Measurements from ENCODE around the gene ABHD6. TPM values are rescaled to one million over a fixed set of nuclear protein-coding genes. Genes with fewer than 3 reads are reported as not detected.
"Not testable (repeated sequence)": the region's sequence is repeated elsewhere in the genome, so short reads cannot be mapped to it uniquely, and the experiment has no call there.

The ABHD6 gene
- total and polyA plus RNA-seq, 9 donors: 3.2 to 7.1 (median 4.5) TPM

- peak overlapping the region; percentile 80 for H3K4me3 ChIP-seq (ENCODE audit: low read length)
- DNase-seq: no peak
- H3K4me1 ChIP-seq (ENCODE audit: control insufficient read depth, insufficient read depth, low read length): peaks cover 15% of the 10 kb centered on the region
- no peak overlapping the region for H3K27ac ChIP-seq (ENCODE audit: low read length)
- no peaks in the 10 kb centered on the region for H3K9me3 ChIP-seq (replicated peaks; ENCODE audit: control insufficient read depth, low read depth, low read length)
- H3K27me3 ChIP-seq (ENCODE audit: control insufficient read depth, insufficient read depth, low read length): peaks cover 16% of the 10 kb centered on the region
- no peaks in the 10 kb centered on the region for H3K36me3 ChIP-seq (ENCODE audit: control insufficient read depth, insufficient read depth, low read length)
- 71% methylated on average over 1 of the region's 7 CpGs for WGBS (ENCODE audit: insufficient coverage)
Measured at GRCh38 chr3:58238830-58239229, 1.2 kb downstream of the ABHD6 start.

DNA sequence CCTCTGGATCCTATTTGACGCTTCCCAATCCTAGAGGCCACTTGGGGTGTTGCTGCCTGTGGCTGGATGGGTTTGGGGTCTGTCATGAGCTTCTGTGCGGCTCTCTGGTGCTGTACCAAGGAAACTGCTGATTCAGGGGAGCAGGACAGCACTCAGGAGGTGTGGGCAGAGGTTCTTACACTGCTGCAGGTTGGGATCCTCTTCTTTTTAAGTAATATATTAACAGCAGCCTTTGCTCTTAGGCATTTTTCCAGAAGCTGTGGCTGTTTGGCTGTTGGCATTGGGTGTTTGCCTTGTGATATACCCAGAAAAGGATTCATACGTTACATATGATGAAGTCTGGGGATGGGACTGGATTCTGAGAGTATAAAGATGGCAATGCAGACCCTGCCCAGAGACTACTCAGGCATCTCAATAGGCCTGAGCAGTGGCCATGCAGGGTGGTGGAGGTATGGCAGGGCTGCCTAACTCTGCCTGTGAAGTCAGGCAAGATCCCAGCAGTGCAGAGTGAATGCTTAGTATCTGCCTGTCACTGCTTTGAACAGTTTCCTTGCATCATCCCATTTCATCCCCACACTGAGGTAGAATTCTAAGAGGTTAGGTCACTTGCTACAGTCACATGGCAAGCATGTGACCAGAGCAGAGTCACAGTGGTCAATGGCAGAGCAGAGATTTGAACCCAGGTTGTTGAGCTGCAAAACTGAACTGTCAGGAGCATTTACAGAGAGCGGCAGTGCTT lies 3.9 kb downstream of the ABHD6 start:
- H3K27me3 ChIP-seq (ENCODE audit: control insufficient read depth, insufficient read depth, low read length): peaks cover 7% of the 10 kb centered on the region
- no peak for DNase-seq
- H3K4me1 ChIP-seq (ENCODE audit: control insufficient read depth, insufficient read depth, low read length): peaks cover 12% of the 10 kb centered on the region
- H3K36me3 ChIP-seq (ENCODE audit: control insufficient read depth, insufficient read depth, low read length): no peaks in the 10 kb centered on the region
- no peak overlapping the region for H3K27ac ChIP-seq (ENCODE audit: low read length)
- H3K4me3 ChIP-seq (ENCODE audit: low read length): no peak overlapping the region
- H3K9me3 ChIP-seq (replicated peaks; ENCODE audit: control insufficient read depth, low read depth, low read length): no peaks in the 10 kb centered on the region
- 92% methylated on average over 1 of the region's 4 CpGs for WGBS (ENCODE audit: insufficient coverage)

DNA sequence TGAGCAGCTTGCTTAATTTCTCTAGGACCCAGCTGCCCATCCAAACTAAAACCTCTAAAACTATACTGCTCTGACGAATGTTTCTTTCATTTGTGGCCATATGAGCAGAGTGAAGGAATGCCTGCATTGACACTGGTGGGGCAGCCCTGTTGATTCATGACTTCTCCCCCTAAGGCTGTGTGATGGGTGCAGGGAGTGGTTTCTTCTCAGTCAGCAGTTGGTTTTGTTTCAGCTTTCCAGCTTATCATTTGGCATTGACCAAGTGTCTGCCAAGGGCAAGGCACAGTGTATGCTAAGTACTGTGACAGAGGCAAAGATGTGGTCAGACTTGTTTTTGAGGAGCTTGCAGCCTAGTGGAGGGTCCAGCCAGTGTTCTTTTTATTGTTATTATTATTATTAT lies 4.7 kb downstream of the ABHD6 start:
- no peak overlapping the region for H3K27ac ChIP-seq (ENCODE audit: low read length)
- H3K4me1 ChIP-seq (ENCODE audit: control insufficient read depth, insufficient read depth, low read length): peaks cover 6% of the 10 kb centered on the region
- no peaks in the 10 kb centered on the region for H3K9me3 ChIP-seq (replicated peaks; ENCODE audit: control insufficient read depth, low read depth, low read length)
- H3K36me3 ChIP-seq (ENCODE audit: control insufficient read depth, insufficient read depth, low read length): no peaks in the 10 kb centered on the region
- peaks cover 4% of the 10 kb centered on the region for H3K27me3 ChIP-seq (ENCODE audit: control insufficient read depth, insufficient read depth, low read length)
- no CpG with 5 or more reads among the region's 1 CpG for WGBS (ENCODE audit: insufficient coverage)
- no peak overlapping the region for H3K4me3 ChIP-seq (ENCODE audit: low read length)
- DNase-seq: no peak

DNA sequence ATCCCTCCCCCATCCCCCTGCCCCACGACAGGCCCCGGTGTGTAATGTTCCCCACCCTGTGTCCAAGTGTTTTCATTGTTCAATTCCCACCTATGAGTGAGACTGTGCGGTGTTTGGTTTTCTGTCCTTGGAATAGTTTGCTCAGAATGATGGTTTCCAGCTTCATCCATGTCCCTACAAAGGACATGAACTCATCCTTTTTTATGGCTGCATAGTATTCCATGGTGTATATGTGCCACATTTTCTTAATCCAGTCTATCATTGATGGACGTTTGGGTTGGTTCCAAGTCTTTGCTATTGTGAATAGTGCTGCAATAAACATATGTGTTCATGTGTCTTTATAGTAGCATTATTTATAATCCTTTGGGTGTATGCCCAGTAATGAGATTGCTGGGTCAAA lies 5.3 kb downstream of the ABHD6 start:
- not testable (repeated sequence) for H3K4me1 ChIP-seq (ENCODE audit: control insufficient read depth, insufficient read depth, low read length); H3K4me3 ChIP-seq (ENCODE audit: low read length); H3K9me3 ChIP-seq (replicated peaks; ENCODE audit: control insufficient read depth, low read depth, low read length); H3K27ac ChIP-seq (ENCODE audit: low read length); DNase-seq; H3K27me3 ChIP-seq (ENCODE audit: control insufficient read depth, insufficient read depth, low read length); H3K36me3 ChIP-seq (ENCODE audit: control insufficient read depth, insufficient read depth, low read length)
- WGBS (ENCODE audit: insufficient coverage): no CpG with 5 or more reads among the region's 4 CpGs

DNA sequence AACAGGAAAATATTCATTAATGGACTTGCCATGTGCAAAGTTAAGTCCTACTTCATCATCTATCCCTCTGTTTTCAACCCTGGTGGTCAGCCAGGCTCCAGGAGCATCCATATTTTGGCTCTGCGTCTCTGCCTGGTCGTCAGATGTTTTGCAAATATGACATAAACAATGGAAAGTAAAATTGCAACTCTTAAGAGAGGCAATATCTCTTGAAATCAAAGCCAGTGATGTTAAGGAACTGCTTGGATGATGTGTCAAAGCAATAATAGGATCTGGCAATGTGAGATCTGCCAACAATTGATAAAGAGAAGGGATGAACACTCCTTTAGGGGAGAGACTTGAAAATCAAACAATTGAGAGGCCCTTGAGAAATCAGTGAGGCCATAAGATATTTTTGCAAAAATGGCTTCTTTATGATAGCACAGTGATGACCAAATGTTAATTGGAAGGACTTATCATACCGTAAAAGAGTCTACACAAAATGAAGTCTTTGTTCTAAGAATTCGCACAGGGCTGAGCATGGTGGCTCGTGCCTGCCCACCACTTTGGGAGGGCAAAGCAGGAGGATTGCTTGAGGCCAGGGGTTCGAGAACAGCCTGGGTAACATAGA lies 6.5 kb downstream of the ABHD6 start:
- Histone ChIP-seq H3K27ac (ENCODE audit: low read length) (no peak overlapping the region), H3K27me3 (ENCODE audit: control insufficient read depth, insufficient read depth, low read length) (no peaks in the 10 kb centered on the region)
- WGBS (ENCODE audit: insufficient coverage): 88% methylated on average over 4 of the region's 6 CpGs

GRCh38 chr3:58246148-58247047 lies 8.8 kb downstream of the ABHD6 start:
- H3K27me3 ChIP-seq (ENCODE audit: control insufficient read depth, insufficient read depth, low read length): no peaks in the 10 kb centered on the region
- no peaks in the 10 kb centered on the region for H3K9me3 ChIP-seq (replicated peaks; ENCODE audit: control insufficient read depth, low read depth, low read length)
- no peak for DNase-seq
- no peaks in the 10 kb centered on the region for H3K4me1 ChIP-seq (ENCODE audit: control insufficient read depth, insufficient read depth, low read length)
- no peaks in the 10 kb centered on the region for H3K36me3 ChIP-seq (ENCODE audit: control insufficient read depth, insufficient read depth, low read length)
- WGBS (ENCODE audit: insufficient coverage): 14% methylated on average over 1 of the region's 8 CpGs
- no peak overlapping the region for H3K4me3 ChIP-seq (ENCODE audit: low read length)
- H3K27ac ChIP-seq (ENCODE audit: low read length): no peak overlapping the region

More for the DNA sequence above, 6.5 kb downstream of the ABHD6 start:
- DNase-seq: no peak
- Histone ChIP-seq H3K36me3 (ENCODE audit: control insufficient read depth, insufficient read depth, low read length) (no peaks in the 10 kb centered on the region), H3K4me3 (ENCODE audit: low read length) (no peak overlapping the region), H3K4me1 (ENCODE audit: control insufficient read depth, insufficient read depth, low read length) (no peaks in the 10 kb centered on the region), H3K9me3 (replicated peaks; ENCODE audit: control insufficient read depth, low read depth, low read length) (no peaks in the 10 kb centered on the region)

- Histone ChIP-seq H3K4me3 (ENCODE audit: low read length) (no peak overlapping the region), H3K27me3 (ENCODE audit: control insufficient read depth, insufficient read depth, low read length) (no peaks in the 10 kb centered on the region), H3K4me1 (ENCODE audit: control insufficient read depth, insufficient read depth, low read length) (no peaks in the 10 kb centered on the region), H3K9me3 (replicated peaks; ENCODE audit: control insufficient read depth, low read depth, low read length) (no peaks in the 10 kb centered on the region), H3K36me3 (ENCODE audit: control insufficient read depth, insufficient read depth, low read length) (no peaks in the 10 kb centered on the region), H3K27ac (ENCODE audit: low read length) (no peak overlapping the region)
- DNase-seq: no peak
- WGBS (ENCODE audit: insufficient coverage): 53% methylated on average over 4 of the region's 7 CpGs
Measured at GRCh38 chr3:58249358-58250092, 11.9 kb downstream of the ABHD6 start.

- Histone ChIP-seq H3K36me3 (ENCODE audit: control insufficient read depth, insufficient read depth, low read length) (no peaks in the 10 kb centered on the region), H3K27ac (ENCODE audit: low read length) (no peak overlapping the region), H3K27me3 (ENCODE audit: control insufficient read depth, insufficient read depth, low read length) (no peaks in the 10 kb centered on the region), H3K4me3 (ENCODE audit: low read length) (no peak overlapping the region), H3K9me3 (replicated peaks; ENCODE audit: control insufficient read depth, low read depth, low read length) (no peaks in the 10 kb centered on the region), H3K4me1 (ENCODE audit: control insufficient read depth, insufficient read depth, low read length) (no peaks in the 10 kb centered on the region)
- 43% methylated on average over 3 of the region's 8 CpGs for WGBS (ENCODE audit: insufficient coverage)
- no peak for DNase-seq
Measured at GRCh38 chr3:58250093-58250707, 12.6 kb downstream of the ABHD6 start.

DNA sequence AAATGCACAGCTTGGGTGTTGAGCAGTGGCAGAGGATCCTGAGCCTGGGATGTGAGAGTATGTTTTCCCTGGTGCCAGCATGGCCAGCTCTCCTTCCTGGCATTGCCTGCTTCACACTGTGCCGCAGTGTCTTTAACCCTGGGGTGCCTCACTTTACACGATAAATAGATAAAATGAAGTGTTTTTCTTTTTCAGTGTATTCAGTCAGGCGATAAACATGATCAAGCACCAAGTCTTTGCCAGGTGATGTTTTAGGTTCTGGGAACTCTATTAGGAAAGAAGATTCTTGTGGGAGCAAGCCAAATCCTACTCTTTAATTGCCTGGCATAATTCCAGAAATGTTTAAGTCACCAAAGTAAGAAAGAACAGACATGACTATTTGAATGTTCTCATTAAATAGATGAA lies 14.0 kb downstream of the ABHD6 start:
- DNase-seq: peak; percentile 24
- Histone ChIP-seq H3K27ac (ENCODE audit: low read length) (no peak overlapping the region), H3K36me3 (ENCODE audit: control insufficient read depth, insufficient read depth, low read length) (no peaks in the 10 kb centered on the region), H3K4me3 (ENCODE audit: low read length) (no peak overlapping the region), H3K4me1 (ENCODE audit: control insufficient read depth, insufficient read depth, low read length) (no peaks in the 10 kb centered on the region), H3K9me3 (replicated peaks; ENCODE audit: control insufficient read depth, low read depth, low read length) (no peaks in the 10 kb centered on the region), H3K27me3 (ENCODE audit: control insufficient read depth, insufficient read depth, low read length) (no peaks in the 10 kb centered on the region)
- WGBS (ENCODE audit: insufficient coverage): 83% methylated on average over 1 of the region's 3 CpGs

Data from muscle of leg (tissue), 11 donors.